ENCODE data around the gene MSANTD7.

Gene MSANTD7

GRCh38 chr10:14803827-14804226, 34.3 kb upstream of the MSANTD7 start:
- ChIA-PET POLR2A (no interaction called here), CTCF (no interaction called here)
- TF ChIP-seq ZNF391 (tag by site-specific recombination; IDR thresholded peaks at IDR 0.05; ENCODE audit: borderline replicate concordance, low read depth) (no peak), KLF7 (tag by site-specific recombination; IDR thresholded peaks at IDR 0.05; ENCODE audit: borderline replicate concordance) (no peak), ZNF19 (tag by site-specific recombination; IDR thresholded peaks at IDR 0.05; ENCODE audit: low read depth) (no peak), ZNF16 (tag by site-specific recombination; IDR thresholded peaks at IDR 0.05; ENCODE audit: low read depth) (no peak), ZNF184 (tag by site-specific recombination; IDR thresholded peaks at IDR 0.05) (no peak), ZNF202 (tag by site-specific recombination; IDR thresholded peaks at IDR 0.05; ENCODE audit: borderline replicate concordance) (no peak), ZNF175 (tag by site-specific recombination; IDR thresholded peaks at IDR 0.05) (no peak), ZNF311 (tag by site-specific recombination; IDR thresholded peaks at IDR 0.05; ENCODE audit: borderline replicate concordance) (no peak), ZNF558 (tag by site-specific recombination; IDR thresholded peaks at IDR 0.05) (no peak), ZNF174 (tag by site-specific recombination; IDR thresholded peaks at IDR 0.05) (no peak), TRIM28 (IDR thresholded peaks at IDR 0.05; ENCODE audit: borderline replicate concordance, low read length) (no peak), ZIC2 (tag by site-specific recombination; IDR thresholded peaks at IDR 0.05) (no peak), REST (tag by site-specific recombination; IDR thresholded peaks at IDR 0.05) (no peak), ZBTB21 (tag by site-specific recombination; IDR thresholded peaks at IDR 0.05) (no peak), MEIS1 (CRISPR knock-in tag; IDR thresholded peaks at IDR 0.05; ENCODE audit: borderline replicate concordance) (no peak), ZNF266 (tag by site-specific recombination; IDR thresholded peaks at IDR 0.05; ENCODE audit: low read depth) (no peak), ZNF473 (tag by site-specific recombination; IDR thresholded peaks at IDR 0.05) (no peak), INSM2 (tag by site-specific recombination; IDR thresholded peaks at IDR 0.05) (no peak), ZNF585B (tag by site-specific recombination; IDR thresholded peaks at IDR 0.05) (no peak), ZNF132 (tag by site-specific recombination; IDR thresholded peaks at IDR 0.05; ENCODE audit: borderline replicate concordance) (no peak)
- H3K27ac ChIP-seq (ENCODE audit: extremely low read depth, low read depth, low read length) = no peak overlapping the region
- H3K36me3 ChIP-seq (ENCODE audit: control insufficient read depth in 2 of 2, insufficient read depth in 1 of 2, low read length in 2 of 2) = no peaks in the 10 kb centered on the region
- no peaks in the 10 kb centered on the region for H3K4me1 ChIP-seq (ENCODE audit: control insufficient read depth, insufficient read depth, low read length)
- no peaks in the 10 kb centered on the region for H3K9me3 ChIP-seq (ENCODE audit: control insufficient read depth, insufficient read depth, low read depth, low read length)
- no peak overlapping the region for H3K4me3 ChIP-seq (ENCODE audit: low read depth, low read length)

- H3K27ac ChIP-seq (ENCODE audit: extremely low read depth, low read depth, low read length) = no peak overlapping the region
- CTCF ChIA-PET = no interaction called here
- no peaks in the 10 kb centered on the region for H3K9me3 ChIP-seq (ENCODE audit: control insufficient read depth, insufficient read depth, low read depth, low read length)
- POLR2A ChIA-PET = no interaction called here
- H3K4me1 ChIP-seq (ENCODE audit: control insufficient read depth, insufficient read depth, low read length) = no peaks in the 10 kb centered on the region
- no peak overlapping the region for H3K4me3 ChIP-seq (ENCODE audit: low read depth, low read length)
- H3K36me3 ChIP-seq (ENCODE audit: control insufficient read depth in 2 of 2, insufficient read depth in 1 of 2, low read length in 2 of 2) = no peaks in the 10 kb centered on the region
- TF ChIP-seq ZNF211 (tag by site-specific recombination; IDR thresholded peaks at IDR 0.05; ENCODE audit: low read depth) (no peak), ZNF664 (tag by site-specific recombination; IDR thresholded peaks at IDR 0.05) (no peak), ZNF518A (tag by site-specific recombination; conservative IDR thresholded peaks at IDR 0.05; ENCODE audit: low read depth) (no peak), ZNF398 (tag by site-specific recombination; IDR thresholded peaks at IDR 0.05) (no peak), SALL2 (tag by site-specific recombination; IDR thresholded peaks at IDR 0.05; ENCODE audit: borderline replicate concordance) (no peak), ZNF777 (tag by site-specific recombination; IDR thresholded peaks at IDR 0.05; ENCODE audit: borderline replicate concordance) (no peak)
Observed at GRCh38 chr10:14806318-14806717, 31.8 kb upstream of the MSANTD7 start.

Data from HEK293 (cell line).